Stimulated activated CD4-positive, alpha-beta T cell treated with anti-CD3 and anti-CD28 coated beads, Interleukin-15, amount 100 ng/mL, for 24 hours (primary cell): ENCODE measurements around the gene RAD51B.
"Not testable (repeated sequence)": the region's sequence is repeated elsewhere in the genome, so short reads cannot be mapped to it uniquely, and the experiment has no call there.

Source experiments
- DNase-seq: peaks from one replicate; pipeline ENCODE4 v3.0.0-alpha.2; 2020

RAD51B gene

DNA sequence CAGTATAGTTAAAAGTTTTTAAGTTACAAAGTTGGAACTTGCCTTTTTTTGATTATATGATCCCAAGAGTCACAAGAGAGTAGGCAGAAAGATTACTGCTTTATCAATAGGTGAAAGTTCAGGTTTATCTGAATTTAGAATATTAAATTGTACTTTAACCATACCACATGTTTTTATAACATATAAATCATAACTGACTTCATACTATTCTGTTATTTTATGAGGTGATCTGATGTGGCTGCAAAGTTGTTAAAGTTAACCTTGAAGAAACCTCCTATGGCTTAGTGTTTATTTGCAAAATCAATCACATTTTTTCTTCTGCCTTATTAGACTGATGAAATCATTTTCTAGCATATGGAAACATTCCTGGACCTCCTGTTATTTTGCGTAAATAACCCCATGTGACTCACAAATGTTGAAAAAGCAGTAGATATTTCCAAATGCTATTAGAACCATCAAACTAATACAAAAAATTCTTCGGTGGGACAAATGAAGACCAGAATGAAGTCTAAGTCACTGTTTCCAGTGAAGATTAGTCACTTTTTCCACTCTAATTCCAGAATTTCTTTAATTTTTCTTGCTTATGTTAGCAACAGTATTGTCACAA lies 132.1 kb downstream of the RAD51B start:
- DNase-seq: no peak

DNA sequence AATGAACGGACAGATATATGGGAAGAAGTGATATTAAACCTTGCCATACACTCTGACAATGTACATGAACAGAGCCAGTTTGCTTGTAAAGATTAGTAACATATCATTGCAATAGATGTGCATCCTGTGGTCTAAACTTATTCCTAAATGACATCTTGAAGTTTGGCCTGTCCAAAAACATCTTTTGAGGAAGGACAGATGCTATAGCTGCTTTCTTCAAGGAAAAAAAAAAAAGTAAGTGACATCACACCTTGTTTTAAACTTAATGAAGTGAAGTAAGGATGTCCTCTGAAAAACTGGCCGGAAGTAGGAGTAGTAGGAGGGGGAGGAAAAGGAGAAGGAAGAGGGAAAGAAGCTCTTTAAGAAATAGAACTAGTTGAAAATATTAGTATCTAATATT lies 132.8 kb downstream of the RAD51B start:
- DNase-seq: no peak

DNA sequence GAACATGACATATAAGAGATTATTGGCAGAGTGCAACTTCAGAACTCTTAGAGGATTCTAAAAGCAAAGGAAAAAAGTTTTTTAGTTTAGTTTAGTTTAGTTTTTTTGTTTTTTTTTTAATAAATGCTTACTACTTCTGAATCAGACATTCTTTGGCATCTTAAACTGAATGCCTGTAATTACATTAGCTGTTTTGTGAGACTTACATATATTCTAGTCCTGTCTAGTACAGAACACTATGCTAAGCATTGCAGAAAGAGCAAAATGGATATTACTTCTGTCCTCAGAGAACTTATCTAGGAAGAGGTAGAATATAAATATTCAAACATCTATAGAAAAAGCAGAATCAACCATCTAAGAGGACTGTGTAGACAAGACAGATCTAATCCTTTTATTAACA lies 133.2 kb downstream of the RAD51B start:
- DNase-seq: no peak

DNA sequence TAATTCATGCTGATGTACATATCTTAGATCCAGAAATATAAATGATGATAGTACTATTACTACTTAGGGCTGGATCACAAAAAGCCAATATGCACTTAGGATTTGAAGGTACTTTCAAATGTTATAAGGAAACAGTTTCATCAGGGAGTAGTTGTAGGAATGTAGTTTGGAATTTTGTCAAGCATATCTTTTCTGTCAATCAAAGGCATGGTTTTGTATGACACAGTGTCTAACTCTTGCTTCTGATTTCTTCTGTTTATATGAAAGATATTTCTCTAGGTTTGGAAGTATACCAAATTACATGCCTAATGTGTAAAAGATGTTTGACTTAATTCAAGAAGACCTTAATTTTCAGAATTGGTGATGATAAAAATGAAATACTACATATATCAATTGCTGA lies 135.7 kb downstream of the RAD51B start:
- no peak for DNase-seq

DNA sequence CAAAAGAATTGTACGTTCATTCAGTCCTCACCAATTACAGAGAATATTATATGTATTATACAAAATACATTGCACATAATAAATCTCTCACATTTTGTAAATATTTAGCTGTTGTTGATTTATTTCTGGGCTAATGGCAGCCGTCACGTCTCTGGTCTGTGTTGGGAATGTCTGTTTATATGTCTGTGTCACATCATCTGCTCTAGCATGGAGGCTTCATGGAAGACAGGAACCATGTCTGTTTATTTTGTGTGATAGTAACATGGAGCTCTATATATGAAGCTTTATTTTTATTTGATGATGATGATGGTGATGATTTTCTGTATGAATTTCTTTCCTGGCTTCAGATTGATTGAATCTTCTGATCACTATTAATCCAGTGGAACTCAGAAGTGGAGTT lies 138.4 kb downstream of the RAD51B start:
- no peak for DNase-seq

DNA sequence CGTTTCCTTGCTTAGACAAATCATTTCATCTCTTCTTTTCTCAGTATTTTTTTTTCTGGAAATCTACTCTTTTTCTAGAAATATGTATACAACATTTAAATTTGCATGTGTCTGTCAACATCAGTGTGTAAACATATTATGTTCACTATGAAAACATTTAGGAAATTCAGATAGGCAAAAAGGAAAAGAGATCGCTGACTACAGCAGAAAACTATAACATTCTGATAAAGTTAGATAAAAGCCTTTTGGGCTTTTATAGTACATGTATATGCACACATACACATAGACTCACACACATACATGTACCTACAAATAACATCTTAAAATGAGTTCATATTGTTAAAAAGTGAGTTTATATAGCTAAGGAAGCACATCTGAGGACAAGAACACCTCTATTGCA lies 142.1 kb downstream of the RAD51B start:
- no peak for DNase-seq

DNA sequence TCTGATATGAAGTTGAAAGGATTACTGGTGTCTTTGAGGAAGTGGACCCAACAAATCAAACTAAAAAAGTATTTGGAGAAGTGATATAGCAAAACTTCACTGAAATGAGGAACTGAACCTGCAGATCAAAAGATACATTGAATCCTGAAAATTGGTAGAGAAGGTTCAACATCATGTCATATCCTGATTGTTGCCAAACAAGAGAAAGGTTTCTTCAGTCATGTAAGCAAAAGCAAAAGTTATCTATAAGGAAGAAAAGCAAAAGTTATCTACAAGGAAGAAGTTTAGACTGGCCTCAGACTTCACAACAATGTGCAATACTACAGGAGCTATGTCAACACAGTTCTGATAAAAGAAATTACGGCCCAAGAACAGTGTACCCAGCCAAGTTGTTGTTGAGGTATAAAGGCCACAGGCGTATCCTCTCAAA lies 142.7 kb downstream of the RAD51B start:
- no peak for DNase-seq

DNA sequence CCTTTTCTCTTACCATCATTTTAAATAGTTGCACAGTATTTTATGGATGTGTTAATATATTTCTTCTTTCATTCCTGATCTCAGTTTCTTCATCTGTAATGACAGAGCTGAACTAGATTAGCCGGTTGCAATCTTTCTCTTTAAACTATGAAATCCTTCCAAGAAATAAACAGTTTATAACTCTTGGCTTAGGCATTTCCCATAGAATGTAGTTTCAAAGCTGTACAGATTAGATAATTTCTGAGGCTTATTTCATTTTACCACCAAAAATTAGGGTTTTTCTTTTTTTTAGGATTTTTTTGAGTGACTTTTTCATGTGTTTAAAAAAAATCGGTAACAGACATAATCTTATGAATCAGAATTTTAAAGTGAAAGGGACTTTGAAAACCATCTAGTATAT lies 144.0 kb downstream of the RAD51B start:
- DNase-seq: no peak

DNA sequence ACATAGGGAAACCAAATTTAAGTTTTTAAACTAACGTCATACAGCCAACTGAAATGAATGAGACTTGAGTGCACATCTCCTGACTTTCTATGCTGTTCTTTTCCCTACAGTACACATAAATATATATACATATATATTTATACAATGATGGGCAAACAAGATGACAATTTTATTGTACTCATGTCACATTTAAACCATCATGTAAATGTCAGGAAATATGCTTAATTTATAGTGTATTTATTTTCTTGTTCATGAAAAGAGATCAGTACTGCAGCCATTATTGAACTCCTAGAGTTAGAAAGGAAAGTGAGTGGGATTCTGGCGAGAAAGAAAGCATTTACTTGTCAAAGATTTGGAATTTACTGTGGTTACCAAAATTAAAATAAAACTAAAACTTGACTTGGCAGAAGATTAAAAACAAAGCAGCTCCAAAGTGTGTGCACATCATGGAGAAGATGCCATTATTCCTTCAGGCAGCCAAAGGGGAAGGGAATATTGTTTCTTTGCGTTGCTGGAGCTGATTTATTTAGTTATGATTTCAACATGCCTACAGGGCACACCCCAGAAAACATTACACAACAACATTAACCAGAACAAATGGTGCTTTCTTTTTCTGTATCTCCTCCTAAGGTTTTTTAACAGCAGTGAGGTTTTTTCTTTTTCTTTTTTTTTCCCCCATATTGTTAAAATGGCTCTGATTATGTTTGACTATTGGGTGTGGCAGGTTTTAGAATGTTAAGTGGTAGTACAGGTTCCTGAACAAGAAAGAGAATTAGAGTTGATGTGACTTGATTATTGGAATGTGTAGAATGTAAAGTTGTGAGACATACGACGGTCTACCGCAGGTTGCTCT lies 144.6 kb downstream of the RAD51B start:
- no peak for DNase-seq

DNA sequence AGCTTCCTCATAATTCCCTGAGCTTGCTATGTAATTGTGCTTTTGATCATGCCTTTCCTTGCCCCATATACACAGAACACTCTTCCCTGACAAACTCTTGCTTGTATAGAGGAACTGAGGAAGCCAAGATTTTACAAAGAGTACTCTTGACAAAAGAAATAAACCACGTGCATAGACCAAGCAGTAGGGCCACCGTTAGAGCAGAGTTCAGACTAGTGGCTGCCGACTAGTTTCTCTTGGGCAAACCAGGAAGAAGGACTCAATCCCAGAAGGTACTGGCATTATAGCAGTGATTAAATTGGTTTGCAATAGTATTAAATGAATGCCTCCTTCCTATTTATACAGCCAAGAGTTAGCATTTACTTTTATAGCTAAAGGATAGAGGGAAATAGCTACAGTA lies 146.1 kb downstream of the RAD51B start:
- no peak for DNase-seq

DNA sequence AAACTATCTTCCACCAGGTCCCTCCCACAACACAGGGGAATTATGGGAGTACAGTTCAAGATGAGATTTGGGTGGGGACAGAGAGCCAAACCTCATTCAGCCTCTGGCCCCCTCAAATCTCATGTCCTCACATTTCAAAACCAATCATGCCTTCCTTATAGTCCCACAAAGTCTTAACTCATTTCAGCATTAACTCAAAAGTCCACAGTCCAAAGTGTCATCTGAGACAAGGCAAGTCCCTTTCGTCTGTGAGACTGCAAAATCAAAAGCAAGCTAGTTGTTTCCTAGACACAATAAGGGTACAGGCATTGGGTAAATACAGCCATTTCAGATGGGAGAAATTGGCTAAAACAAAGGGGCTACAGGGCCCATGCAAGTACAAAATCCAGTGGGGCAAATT lies 147.6 kb downstream of the RAD51B start:
- DNase-seq: no peak

DNA sequence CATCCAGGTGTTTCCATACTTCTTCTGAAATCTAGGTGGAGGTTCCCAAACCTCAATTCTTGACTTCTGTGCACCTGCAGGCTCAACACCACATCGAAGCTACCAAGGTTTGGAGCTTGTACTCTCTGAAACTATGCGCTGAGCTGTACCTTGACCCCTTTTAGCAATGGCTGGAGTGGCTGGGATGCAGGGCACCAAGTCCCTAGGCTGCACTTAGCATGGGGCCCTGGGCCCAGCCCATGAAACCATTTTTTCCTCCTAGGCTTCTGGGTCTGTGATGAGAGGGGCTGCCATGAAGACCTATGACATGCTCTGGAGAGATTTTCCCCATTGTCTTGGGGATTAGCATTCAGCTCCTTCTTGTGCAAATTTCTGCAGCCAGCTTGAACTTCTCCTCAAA lies 148.4 kb downstream of the RAD51B start:
- DNase-seq: not testable (repeated sequence)

DNA sequence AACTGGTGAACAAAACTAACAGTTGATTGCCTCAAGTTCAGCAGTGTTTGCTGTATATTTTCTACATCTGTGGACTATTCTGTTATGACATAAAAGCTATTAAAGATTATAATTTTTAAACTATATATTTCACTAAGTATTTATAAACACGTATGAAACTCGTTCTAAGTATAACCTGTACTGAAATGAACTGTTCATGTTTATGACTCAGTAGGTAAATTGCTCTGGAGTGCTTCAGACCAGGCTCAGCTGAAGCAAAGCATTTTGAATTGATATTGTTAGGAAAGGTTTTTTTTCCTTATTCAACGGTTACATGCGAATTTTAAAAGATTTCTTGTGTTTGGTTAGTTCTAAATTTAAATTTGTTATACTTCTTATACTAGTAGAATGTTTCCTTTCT lies 151.3 kb downstream of the RAD51B start:
- DNase-seq: no peak

DNA sequence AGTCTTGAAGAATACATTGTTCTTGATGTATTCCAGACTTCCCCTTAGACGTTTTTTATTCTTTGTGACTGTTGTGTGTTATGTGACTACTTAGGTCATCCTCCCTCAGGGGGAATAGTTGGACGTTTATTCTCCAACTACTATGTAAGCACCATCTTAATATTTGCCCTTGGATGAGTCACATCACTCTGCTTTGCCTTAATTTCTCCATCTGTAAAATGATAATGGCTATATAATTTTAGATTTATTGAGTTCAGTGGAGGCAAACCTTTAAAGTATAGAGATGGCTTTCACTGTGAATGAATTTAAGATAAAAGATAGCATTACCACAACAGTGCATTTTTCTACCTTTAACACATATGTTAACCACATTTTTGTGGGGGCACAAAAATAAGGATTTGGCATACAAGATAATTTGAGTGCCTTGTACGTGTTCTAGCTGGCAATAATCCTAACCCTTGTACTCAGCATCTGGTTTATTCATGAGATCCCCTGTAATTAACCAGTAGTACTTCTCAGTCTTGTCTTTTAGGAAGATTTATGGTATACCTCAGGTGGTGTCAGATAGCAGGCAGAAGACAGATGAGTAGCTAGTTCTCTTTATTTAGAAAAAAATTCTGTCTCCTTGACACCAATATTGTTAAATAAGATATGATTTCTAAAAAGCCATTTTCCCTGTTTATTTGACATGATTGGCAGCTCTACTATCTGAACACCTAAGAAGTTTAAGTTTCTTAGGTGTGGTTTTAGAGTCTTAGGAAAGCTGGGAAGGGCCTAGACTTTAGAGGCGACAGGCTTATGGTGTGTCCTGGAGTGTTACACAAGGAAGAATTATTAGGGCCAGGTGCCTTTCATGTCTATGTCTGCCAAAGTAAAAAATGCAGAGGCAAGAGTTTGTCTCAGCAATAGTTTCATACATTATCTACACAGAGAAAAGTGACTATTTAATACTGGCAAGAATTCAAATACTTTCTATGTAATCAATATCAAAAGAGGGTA lies 152.3 kb downstream of the RAD51B start:
- DNase-seq: no peak

DNA sequence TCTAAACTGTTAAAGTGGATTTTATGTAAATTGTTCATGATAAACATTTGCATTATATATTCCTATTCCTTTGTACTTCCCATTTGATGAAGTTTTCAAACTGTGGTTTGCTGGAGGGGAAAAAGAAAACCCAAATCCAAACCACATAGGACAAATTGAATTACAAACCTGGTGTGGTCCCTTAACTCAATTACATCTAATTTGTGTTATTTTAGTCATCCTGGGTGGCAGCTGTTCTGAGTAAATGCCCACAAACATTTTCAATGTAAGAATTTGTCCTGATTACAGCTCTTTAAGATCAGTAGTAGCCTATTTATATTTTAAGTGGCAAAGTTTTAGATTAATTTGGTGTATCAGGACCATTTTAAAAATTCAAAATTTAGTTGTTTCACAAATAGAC lies 153.9 kb downstream of the RAD51B start:
- no peak for DNase-seq

DNA sequence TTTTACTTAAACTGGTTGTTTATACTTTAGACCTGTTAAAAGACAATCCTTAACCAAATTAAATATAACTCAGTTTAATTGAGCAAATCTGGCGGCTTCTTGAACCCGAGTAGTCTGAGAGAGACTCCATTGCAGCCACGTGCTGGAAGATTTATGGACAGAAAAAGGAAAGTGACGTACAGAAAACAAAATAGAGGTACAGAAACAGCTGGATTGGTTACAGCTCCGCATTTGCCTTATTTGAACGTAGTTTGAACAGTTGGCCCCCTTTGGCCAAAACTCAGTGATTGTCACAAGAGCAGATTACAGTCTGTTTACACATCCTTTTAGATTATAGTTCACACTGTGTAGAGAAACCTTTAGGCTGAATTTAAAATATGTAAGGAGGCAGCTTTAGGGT lies 155.9 kb downstream of the RAD51B start:
- DNase-seq: no peak

DNA sequence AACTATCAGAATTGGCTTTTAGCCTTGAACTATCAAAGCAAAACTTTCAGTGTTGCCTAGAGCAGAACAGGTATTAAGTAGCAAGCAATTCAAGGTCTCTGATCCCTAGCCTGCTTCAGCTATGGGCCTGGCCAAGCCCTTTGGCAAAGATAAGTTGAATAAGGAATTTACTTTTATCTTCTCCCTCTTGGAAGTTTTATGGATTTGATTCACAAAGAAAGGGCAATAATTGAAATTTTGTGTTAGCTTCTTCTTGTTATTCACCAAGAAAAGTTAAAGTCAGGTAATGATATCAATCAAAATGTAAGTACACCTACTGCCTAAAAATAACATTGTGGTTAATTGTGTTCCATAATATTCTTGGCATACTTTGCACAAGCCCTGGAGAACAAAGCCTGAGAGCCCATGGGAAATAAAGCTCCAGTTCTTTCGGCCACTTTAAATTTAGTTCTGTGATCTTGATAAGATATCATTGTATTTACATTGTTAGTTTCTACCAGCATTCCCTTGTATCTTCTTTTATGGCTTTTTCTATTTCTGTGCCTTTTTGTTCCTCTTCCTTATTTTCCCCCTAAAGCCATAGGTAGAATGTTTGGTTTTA lies 158.0 kb downstream of the RAD51B start:
- DNase-seq: no peak

DNA sequence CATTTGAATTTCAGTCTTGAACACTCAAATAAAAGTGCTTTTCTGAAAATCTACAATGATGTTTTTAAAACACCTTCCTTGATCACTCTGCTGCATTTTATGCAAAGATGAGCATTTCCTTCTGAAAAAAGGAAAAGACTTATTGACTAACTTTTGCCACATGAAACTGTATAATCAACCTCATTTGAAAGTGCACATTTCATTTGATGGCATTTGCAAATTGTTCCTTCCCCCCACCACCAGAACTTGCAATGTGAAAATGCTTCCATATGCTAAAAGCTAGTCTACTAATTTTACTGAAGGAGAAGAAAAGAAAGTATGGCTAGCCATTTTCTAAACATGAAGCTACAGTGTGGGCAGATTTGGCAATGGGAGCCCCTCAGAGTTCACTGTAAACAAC lies 159.2 kb downstream of the RAD51B start:
- DNase-seq: no peak

DNA sequence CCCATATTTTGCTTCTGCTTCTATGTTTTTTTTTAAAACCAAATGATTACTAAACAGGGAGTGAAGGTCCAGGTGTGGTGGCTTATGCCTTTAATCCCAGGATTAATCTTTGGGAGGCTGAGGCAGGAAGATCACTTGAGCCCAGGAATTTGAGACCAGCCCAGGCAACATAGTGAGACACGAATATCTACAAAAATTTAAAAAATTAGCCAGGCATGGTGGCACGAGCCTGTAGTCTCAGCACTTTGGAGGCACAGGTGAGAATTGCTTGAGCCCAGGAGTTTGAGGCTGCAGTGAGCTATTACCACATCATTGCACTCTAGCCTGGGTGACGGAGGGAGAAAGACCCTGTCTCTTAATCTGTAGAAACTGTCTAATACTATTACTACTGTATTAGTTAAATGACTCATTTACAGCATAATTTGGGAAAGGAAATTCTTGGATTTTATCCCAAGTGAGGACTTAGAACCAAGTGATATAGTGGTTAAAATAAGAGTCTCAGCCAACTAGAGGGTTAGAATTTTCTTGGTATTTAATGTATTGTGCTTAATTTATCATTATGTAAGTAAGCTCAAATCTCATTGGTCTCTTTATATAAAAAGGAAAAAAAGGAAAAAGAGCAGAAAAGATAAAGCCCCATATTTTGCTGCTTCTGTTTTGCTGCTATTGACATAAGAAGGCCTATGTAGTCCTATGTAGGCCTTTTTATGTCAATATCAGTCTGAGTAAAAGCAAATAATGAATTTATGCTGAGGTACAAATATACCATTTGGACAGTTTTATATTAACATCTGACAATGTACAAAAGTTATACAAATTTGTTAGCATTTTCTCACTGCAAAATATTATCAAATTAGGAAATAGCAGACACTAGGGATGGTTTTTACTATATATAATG lies 163.4 kb downstream of the RAD51B start:
- DNase-seq: no peak

DNA sequence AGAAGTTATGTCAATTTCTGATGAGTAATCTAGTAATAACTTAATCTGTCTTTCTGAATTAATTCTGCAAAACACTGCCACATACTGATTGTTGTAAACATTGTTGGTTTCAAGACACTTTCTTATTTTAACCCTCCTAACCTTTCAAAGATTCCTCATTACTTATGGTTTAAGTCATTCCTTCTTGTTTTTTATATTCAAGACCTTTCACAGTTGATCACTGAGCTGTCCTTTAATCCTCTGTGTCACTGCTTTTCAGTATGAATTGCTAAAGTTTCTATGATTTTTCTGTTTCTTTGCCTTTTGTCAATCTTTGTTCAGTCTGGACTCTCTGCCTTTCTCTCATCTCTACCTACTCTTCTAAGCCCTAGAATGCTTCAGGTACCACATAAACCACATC lies 164.7 kb downstream of the RAD51B start:
- no peak for DNase-seq

DNA sequence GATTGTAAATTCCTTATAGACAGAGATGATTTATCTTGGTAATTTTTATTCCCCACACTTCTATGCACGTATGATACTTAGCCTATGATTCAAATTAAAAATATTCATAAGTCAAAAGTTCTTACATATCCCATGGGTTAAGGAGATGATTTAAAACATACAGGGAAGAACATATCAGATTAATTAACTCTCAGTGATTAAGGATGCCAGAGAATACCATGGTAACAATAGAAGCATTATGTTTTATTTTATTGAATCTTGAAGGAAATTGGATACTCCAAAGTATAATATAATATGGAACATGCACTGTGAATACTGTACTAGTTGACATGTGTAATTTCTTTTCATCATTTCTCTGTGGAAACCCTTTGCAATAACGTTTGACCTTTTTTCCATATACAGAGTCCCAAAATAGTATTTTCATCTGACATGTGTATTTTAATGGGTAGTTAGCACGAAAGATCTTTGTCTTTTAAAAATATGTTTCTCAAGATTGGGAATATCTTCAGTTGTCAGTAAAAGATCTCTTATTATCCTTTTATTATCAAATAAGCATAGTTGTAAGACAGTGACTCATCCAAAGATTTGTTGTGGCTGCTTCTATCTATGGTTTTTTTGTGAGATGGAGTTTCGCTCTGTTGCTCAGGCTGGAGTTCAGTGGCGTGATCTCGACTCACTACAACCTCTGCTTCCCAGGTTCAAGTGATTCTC lies 166.7 kb downstream of the RAD51B start:
- DNase-seq: no peak
